C4-2B (cell line): ENCODE results near the gene SPON2.

Experiments used
- H3K27ac ChIP-seq: fragments of 450-650 bp; 2 replicates; pipeline ENCODE4 v1.5.1; 2017
- CTCF ChIP-seq: fragments of 450-650 bp; conservative IDR thresholded peaks from 2 replicates; pipeline ENCODE4 v1.5.1; 2017; ENCODE audit warnings: mild to moderate bottlenecking
- ZFX ChIP-seq: fragments of 450-650 bp; IDR thresholded peaks from 2 replicates; pipeline ENCODE4 v1.6.1; 2017

The SPON2 gene

DNA sequence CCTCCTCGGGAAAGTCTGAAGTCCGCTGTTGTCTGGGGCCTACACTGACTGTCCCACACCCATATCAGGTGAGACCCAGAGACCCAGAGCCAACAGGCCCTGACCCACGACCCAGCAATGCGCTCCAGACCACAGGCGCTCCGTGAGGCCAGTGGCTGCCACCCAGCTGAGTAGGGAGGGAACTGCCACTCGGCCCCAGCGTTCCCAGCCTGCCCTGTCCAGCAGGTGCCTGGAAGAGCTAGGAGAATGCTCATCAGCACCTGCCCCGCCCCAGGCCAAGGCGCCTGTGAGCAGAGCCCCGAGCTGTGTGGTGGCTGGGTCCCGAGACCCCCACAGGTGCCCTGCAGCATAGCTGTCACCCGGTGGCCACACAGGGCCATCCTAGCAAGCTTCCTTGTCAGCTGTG is 2.7 kb downstream of the SPON2 start:
- H3K27ac ChIP-seq: peak overlapping the region; percentile 86
- TF ChIP-seq CTCF (no peak), ZFX (no peak)

DNA sequence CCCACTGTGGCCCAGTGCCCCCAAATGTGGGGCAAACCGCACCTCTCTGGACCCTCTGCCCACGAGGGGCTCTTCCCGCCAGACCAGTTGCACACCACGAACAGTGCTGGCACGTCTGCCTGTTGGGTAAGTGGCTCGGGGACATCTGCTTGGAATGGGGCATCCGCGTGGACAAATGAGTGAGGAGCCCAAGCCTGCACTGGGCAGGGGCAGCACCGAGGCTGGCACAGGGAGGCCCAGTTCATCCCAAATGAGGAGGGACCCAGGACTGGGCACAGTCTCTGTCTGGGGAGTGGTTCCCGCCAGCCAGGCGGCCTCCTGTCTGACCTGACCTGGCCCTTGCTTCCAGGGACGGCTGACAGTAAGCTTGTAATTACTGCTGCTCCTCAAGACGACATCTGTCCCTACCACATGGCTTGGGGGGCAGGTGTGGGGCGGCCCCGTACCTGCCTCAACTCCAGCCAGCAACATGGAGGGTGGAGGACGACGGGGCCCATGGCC is 3.2 kb downstream of the SPON2 start:
- peak overlapping the region; percentile 86 for H3K27ac ChIP-seq
- TF ChIP-seq CTCF (no peak), ZFX (no peak)

GRCh38 chr4:1168191-1169101 is 3.9 kb downstream of the SPON2 start:
- H3K27ac ChIP-seq: peak overlapping the region; percentile 86
- TF ChIP-seq CTCF (no peak), ZFX (no peak)

GRCh38 chr4:1167244-1167949 is 5.0 kb downstream of the SPON2 start:
- TF ChIP-seq ZFX: no peak
- TF ChIP-seq CTCF: peak; percentile 91
- H3K27ac ChIP-seq: peak overlapping the region; percentile 86

GRCh38 chr4:1166509-1167243 is 5.7 kb downstream of the SPON2 start:
- H3K27ac ChIP-seq: peak overlapping the region; percentile 86
- TF ChIP-seq ZFX (no peak), CTCF (no peak)

GRCh38 chr4:1164956-1165545 is 7.3 kb downstream of the SPON2 start:
- H3K27ac ChIP-seq: peak overlapping the region; percentile 86
- TF ChIP-seq ZFX: no peak
- no peak for TF ChIP-seq CTCF
